GM21529 (cell line): ENCODE measurements around the gene AMOT.

Experiments used
- ATAC-seq: cut with Tn5 transposase; IDR thresholded peaks from one replicate; pipeline ENCODE4 v1.9.1; 2021; ENCODE audit not compliant: unreplicated experiment

AMOT gene

DNA sequence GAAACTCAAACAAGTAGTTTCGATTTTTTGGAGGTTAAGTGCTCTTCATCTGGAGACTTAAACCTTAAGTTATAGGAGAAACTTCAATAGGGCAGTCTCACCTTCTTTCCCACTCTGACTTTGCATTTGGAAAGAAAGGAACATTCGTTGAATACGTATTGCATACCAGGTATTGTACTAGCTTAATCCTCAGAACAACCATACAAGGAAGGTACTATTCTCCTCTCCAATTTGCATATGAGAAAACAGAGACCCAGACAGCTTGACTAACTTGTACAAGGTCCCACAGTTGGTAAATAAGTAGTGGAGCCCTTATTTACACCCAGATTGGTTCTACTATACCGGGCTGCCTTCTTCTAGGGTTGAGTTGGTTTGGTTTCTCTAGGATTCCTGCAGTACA is 32.6 kb downstream of the AMOT start:
- no peak for ATAC-seq

- ATAC-seq, result no peak
Measured at GRCh38 chrX:112803060-112803459, 37.6 kb downstream of the AMOT start.

DNA sequence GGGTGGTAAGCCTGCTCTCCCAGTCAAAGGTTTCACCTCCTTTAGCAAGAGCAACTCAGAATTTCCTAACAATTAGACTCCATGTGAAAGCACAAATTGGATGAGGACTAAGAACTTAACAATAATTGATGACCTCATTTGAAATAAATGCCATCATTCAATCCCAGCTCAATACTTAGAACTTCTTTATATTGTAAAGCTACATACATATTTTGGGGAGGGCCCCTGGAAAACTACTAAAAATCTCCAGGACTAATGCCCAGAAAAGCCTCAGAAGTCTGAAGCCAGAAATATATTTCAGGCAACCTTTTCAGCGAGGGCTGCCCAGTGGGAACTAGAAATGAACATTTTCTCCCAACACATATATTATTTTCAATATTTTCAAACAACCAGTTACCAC is 38.1 kb downstream of the AMOT start:
- no peak for ATAC-seq

GRCh38 chrX:112800971-112801775 is 39.5 kb downstream of the AMOT start:
- no peak for ATAC-seq

DNA sequence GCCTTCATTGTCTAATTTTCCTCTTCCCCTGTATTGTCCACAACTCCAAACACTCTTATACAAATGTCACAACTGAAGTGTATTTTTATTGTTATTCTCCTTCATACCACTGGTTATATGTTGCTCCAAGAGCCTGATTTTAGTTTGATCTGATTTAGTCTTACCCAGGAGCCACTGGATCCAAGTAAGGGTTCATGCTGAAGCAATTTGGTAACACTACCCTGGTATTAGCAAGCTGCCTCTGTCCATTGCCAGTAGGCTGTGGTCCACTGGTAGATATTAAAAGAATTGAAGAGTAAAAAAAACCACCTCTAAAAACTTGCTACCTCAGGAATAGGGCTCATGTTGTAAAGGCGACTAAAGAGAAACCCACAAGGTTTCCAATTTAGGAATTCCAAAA is 41.2 kb downstream of the AMOT start:
- ATAC-seq, result no peak

DNA sequence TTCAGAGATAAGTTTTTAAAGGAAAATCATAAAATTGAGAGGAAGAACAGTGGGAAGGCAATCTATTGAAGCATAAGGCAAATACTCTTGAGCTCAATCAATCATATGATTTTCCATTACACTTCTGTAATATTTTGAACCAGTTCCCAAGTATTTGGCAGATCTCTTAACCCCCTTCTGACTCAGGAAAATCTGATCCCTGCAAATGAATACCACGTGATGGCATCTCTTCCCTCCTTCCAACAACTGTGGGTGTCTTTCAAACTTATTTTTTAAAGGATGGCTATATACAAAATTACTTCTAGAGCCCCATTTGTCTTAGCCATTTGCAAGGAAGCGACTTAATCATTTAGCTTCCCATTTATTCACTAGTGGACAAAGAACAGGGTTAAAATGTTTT is 41.9 kb downstream of the AMOT start:
- ATAC-seq, result no peak

GRCh38 chrX:112789931-112790330 is 50.7 kb downstream of the AMOT start:
- no peak for ATAC-seq

DNA sequence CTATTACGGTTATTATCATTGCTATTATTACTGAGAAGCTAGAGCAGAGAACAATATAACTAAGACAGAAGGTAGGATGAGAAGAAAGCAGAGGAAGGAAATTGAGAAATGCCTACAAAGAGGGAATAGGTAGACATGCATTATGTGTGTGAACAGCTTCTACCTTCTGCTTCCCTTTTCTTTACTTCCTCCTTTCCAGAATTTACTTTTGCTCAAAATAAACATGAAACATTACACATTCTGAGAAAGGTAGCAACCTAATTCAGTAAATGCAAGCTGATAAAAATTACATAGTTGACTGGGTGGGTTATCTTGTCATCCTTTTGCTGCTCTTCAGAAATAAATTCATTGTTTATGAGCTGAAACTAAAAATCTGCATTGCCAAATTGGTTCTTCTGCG is 54.6 kb downstream of the AMOT start:
- ATAC-seq, result no peak

DNA sequence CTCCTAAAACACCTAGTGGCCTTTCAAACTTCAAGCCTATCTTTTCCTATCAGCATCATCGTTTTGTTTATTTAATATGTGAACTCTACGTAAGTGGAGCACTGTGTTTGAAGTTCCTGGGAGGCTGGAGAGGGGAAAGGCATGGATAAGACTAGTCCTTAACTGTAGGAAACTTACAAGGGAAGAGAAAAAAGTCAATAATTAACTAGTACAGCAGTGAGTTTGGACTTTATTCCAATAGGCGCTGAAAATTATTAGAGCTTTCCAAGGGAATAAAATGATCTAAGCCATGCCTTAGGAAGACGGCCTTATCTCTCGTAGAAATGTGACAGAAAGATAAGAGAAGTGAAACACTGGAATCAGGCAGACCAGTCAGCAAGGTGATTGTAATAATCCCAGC is 55.3 kb downstream of the AMOT start:
- no peak for ATAC-seq

DNA sequence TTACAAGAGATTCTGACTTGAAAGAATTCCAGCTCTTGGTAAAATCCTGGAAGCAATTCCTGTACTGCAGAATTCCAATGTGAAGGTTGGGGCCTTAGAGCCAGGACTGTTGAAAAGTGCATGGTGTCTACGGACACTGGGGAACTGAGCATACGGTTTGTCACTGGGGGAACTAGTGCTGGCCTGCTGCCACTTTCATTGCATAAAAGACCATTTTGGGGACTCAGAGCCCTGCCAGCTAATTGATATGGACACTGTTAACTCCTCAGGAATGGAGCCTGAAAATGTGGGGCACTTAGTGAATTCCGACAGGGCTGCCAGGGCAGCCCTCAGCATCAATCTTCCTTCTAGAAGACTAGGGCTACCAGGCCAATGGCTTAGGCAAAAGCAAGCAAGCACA is 55.9 kb downstream of the AMOT start:
- no peak for ATAC-seq

- ATAC-seq, result no peak
Measured at GRCh38 chrX:112779139-112779538, 61.5 kb downstream of the AMOT start.

GRCh38 chrX:112774651-112775293 is 65.9 kb downstream of the AMOT start:
- no peak for ATAC-seq

- no peak for ATAC-seq
Measured at GRCh38 chrX:112774142-112774541, 66.5 kb downstream of the AMOT start.

- ATAC-seq, result no peak
Measured at GRCh38 chrX:112769034-112769433, 71.6 kb downstream of the AMOT start.

GRCh38 chrX:112768563-112768962 is 72.1 kb downstream of the AMOT start:
- no peak for ATAC-seq

DNA sequence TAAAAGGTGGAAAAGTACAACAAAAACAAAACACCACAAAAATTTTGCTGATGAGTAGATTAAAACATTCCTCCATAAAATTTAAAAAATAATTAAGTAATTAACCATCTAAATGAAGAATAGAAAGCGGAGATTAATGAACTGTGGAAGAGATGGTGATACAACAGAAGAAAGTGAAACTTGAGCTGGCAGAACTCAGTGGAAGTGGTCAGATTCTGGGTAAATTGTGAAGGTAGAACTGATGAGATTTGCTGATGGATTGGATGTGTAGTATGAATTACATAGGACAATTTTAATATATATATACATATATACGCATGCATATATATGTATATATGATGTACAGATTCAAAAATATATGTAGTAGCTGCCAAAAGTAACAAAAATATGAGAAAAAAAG is 73.9 kb downstream of the AMOT start:
- ATAC-seq, result no peak

DNA sequence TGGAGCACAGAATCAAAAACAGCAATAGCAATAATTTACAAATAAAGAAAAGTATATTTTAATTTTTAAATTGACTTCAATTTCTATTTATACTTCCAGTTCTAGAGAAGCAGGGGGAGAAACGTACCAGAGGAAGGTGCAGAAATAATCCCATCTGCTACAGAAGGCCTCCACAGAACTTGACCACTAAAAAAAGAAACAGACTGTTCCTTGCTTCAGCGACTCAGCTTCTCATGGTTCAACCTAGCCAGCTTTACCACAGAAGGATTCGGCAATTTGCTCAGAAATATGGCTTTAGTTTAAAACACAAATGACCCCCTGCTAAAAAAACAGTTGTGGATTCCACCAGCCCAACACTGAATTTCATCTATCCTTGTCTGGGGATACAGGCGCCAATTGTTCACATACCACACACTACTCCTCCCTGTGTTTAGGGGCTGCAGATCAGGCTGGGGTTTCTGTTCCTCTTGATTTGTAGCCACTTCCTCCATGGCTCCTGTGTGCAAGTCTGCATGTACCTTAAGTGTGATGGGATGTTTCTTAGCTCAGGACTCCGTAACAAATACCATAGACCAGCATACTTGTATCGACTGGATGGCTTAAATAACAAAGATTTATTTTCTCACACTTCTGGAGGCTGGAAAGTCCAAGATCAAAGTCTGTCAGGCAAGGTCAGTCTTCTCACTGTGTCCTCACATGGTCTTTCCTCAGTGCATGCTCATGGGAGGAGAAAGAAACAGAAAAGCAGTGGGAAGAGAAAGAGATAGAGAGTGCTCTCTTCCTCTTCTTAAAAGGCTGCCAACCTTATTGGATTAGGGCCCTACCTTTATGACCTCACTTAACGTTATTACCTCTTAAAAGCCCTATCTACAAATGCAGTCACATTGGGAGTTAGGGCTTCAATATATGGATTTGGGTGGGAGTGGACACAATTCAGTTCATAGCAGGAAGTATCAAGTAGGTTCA is 79.1 kb downstream of the AMOT start:
- ATAC-seq, result peak; percentile 86

DNA sequence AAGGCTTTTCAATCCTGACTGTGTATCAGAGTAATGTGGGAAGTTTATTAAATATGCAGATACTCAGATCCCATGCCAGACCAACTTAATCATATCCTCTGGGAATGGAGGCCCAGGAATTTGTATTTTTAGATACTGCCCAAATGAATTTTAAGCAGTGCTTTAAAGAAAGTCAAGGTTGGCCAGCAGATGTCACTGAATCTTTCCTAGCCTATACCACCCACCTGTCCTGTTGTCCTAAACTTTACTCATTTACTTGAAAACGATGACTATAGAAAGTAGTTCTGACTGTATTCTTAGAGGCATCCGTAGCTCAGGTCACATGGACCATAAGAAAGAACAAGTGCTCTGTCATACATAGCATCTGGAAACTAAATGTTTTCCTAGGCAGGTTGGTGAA is 79.9 kb downstream of the AMOT start:
- ATAC-seq, result peak; percentile 65

GRCh38 chrX:112759966-112760365 is 80.7 kb downstream of the AMOT start:
- ATAC-seq, result no peak

GRCh38 chrX:112759512-112759911 is 81.1 kb downstream of the AMOT start:
- no peak for ATAC-seq

- ATAC-seq, result no peak
Measured at GRCh38 chrX:112757946-112758345, 82.7 kb downstream of the AMOT start.

- ATAC-seq, result no peak
Measured at GRCh38 chrX:112753116-112753515, 87.5 kb downstream of the AMOT start.
